Glutamatergic neuron (in vitro differentiated cells): ENCODE results near the gene NISCH. TPM values are rescaled to one million over a fixed set of nuclear protein-coding genes. Genes with fewer than 3 reads are reported as not detected.
A peak's percentile ranks its signal among the peaks of the same experiment; 100 is the strongest.

ENCODE experiments used
- DNase-seq: peaks from one replicate; pipeline ENCODE4 v3.0.0; 2022
- H3K27ac Mint-ChIP-seq: one replicate; pipeline ENCODE4 v1.8.0; 2020; ENCODE audit warnings: mild to moderate bottlenecking, mixed read lengths, inconsistent platforms; ENCODE audit not compliant: unreplicated experiment
- H3K27me3 Mint-ChIP-seq: one replicate; pipeline ENCODE4 v1.8.0; 2020; ENCODE audit warnings: mild to moderate bottlenecking, moderate library complexity, mixed read lengths, inconsistent platforms; ENCODE audit not compliant: unreplicated experiment
- H3K36me3 Mint-ChIP-seq: one replicate; pipeline ENCODE4 v1.8.0; 2020; ENCODE audit warnings: mild to moderate bottlenecking, mixed read lengths, inconsistent platforms; ENCODE audit not compliant: unreplicated experiment
- H3K4me1 Mint-ChIP-seq: one replicate; pipeline ENCODE4 v1.8.0; 2020; ENCODE audit warnings: mild to moderate bottlenecking, low read depth, mixed read lengths, inconsistent platforms; ENCODE audit not compliant: unreplicated experiment
- H3K4me3 Mint-ChIP-seq: one replicate; pipeline ENCODE4 v1.8.0; 2020; ENCODE audit warnings: mild to moderate bottlenecking, mixed read lengths, inconsistent platforms; ENCODE audit not compliant: unreplicated experiment
- H3K9me3 Mint-ChIP-seq: one replicate; pipeline ENCODE4 v1.8.0; 2020; ENCODE audit warnings: mild to moderate bottlenecking, moderate library complexity, mixed read lengths, inconsistent platforms; ENCODE audit not compliant: unreplicated experiment
- CTCF ChIP-seq: fragments of 200-600 bp; sonication (generic); IDR thresholded peaks from one replicate; pipeline ENCODE4 v1.5.0; 2021; ENCODE audit not compliant: partially characterized antibody, unreplicated experiment
- total RNA-seq: library from RNA; stranded (reverse); fragmentation: NEBNext Ultra II Directional; extraction: Animal tissue kit (Norgen Biotek cat#: 25700); gene quantifications from one replicate; pipeline ENCODE4 v1.2.1, GENCODE V29; 2021; ENCODE audit not compliant: unreplicated experiment

The NISCH gene
- total RNA-seq, 1 donor from 2014 or later, result 280 TPM

- Mint-ChIP-seq H3K9me3 (peaks cover 20% of the 10 kb centered on the region), H3K4me1 (peaks cover 27% of the 10 kb centered on the region), H3K4me3 (no peak overlapping the region)
Measured at GRCh38 chr3:52477796-52478095, 22.3 kb downstream of the NISCH start.

DNA sequence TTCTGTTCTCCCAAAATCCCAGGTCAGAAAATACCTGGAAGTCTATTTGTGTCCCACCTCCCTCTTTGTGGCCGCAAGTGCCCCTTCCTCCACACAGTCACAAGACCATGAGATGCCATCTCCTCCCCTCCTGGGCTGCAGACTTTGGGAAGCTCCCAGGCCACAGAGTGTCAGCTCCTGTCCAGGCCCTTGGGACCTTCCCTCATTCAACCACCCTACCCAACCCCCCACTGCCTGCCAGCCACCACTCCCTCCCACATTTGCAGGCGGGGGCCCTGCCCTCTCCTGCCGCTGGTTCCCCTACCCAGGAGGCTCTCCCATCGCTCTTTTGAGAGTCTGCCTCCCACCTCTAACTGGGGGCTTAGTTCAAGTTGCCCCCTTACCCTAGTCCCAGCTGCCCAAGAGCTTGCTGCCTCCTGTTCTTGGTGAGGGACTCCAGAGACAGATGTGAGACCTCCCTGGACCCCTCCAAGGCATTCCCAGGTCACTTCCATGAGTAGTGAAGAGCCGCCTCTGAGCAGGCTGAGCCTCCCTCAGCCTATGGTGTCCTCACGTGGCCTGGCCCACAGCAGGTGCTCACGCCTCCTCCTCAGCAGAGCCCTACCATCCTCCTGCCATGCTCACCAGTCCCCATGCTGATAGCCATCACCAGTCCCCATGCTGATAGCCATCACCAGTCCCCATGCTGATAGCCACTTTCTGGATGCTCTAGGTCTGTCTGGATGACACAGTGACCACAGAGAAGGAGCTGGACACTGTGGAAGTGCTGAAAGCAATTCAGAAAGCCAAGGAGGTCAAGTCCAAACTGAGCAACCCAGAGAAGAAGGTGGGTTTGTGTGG is 23.9 kb downstream of the NISCH start:
- Mint-ChIP-seq H3K4me3 (no peak overlapping the region), H3K27me3 (peaks cover 17% of the 10 kb centered on the region), H3K4me1 (peaks cover 40% of the 10 kb centered on the region), H3K9me3 (peaks cover 23% of the 10 kb centered on the region), H3K36me3 (peaks cover 13% of the 10 kb centered on the region), H3K27ac (peak overlapping the region; percentile 46)
- TF ChIP-seq CTCF, result no peak
- no peak for DNase-seq

More at GRCh38 chr3:52477796-52478095, 22.3 kb downstream of the NISCH start:
- Mint-ChIP-seq H3K36me3 (peaks cover 13% of the 10 kb centered on the region), H3K27ac (no peak overlapping the region), H3K27me3 (peaks cover 15% of the 10 kb centered on the region)
- no peak for DNase-seq
- no peak for TF ChIP-seq CTCF

DNA sequence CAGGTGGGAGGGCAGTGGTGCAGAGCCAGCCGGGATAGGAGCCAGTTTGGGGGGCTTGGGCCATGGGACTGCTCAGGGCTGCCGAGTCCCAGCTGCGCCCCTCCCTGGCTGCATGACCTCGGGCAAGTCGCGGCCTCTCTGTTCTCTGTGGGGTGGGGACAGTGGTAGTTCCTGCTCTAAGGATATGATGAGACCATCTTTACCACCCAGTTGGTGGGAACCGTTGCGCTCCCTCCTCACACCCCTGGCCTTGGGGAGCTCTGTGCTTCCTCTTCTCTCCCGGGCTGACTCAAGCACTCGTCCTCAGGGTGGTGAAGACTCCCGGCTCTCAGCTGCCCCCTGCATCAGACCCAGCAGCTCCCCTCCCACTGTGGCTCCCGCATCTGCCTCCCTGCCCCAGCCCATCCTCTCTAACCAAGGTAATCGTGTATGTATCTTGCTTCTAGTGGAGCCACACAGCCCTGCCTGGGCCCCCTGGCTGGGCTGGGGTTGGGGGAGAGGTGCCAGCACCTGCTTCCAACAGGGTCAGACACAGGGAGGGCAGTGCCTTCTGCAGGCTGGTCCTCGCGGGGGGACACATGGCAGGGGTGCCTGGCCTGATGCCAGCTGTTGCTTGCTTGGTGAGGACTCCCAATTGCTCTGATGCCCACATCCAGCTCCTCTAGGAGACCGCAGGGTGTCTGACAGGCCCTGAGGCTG is 24.6 kb downstream of the NISCH start:
- peaks cover 25% of the 10 kb centered on the region for H3K9me3 Mint-ChIP-seq
- H3K36me3 Mint-ChIP-seq, result peaks cover 13% of the 10 kb centered on the region
- H3K27me3 Mint-ChIP-seq, result peaks cover 17% of the 10 kb centered on the region
- no peak for DNase-seq
- no peak for TF ChIP-seq CTCF
- no peak overlapping the region for H3K4me3 Mint-ChIP-seq
- peaks cover 42% of the 10 kb centered on the region for H3K4me1 Mint-ChIP-seq
- H3K27ac Mint-ChIP-seq, result peak overlapping the region; percentile 46

DNA sequence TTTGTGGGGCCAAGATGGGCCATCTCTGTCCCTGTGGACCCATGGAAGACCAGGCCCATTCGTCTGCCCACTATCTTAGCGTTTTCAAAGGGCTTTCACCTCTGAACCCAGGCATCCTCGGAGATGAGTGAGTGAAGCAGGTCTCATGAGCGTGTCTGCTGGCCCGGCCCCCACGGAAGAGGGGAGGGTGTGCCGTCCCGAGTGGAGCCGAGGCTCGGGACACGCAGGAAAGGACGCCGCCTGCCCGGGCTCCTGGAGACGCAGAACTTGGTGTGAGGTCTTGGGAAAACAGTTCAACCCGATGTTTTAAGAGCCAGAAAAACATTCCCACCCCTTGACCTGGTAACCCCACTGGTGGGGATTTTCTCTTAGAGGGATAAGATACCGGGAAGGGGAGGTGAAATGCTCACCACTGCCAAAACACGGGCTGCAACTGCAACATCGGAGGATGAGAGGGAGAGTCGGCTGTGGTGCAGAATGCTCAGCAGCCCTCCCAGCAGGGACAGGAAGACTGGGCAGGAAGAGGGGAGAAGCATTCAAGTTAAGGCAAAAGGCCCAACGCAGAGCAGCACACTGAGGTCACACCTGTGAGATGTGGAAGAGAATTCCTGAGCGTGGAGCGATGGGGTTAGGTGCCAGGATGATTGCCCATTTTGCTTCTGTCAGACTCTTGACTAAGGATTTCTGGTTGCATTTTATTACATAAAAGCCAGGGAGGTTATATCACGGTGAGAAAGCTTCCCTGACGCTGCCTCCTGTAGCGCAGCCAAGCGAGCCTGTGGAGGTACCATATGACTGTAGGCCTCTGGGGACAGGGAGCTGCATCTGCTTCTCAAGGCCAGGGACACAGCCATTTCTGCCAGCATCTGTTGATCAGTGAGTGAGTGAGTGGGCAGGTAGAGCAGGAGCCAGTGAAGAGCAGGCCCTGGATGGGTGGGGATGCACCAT is 25.6 kb downstream of the NISCH start:
- H3K9me3 Mint-ChIP-seq, result peaks cover 25% of the 10 kb centered on the region
- peak overlapping the region; percentile 97 for H3K27ac Mint-ChIP-seq
- H3K4me1 Mint-ChIP-seq, result peaks cover 42% of the 10 kb centered on the region
- DNase-seq, result peak; percentile 71
- H3K4me3 Mint-ChIP-seq, result peak overlapping the region; percentile 74
- TF ChIP-seq CTCF, result no peak
- H3K27me3 Mint-ChIP-seq, result peaks cover 17% of the 10 kb centered on the region
- peaks cover 13% of the 10 kb centered on the region for H3K36me3 Mint-ChIP-seq
